ENCODE results near the gene SH2B3. TPM values are rescaled to one million over a fixed set of nuclear protein-coding genes. Genes with fewer than 3 reads are reported as not detected.

Gene SH2B3
- total and polyA plus RNA-seq, 2 experiments from 2014 or later = 8.1 to 59.3 TPM

DNA sequence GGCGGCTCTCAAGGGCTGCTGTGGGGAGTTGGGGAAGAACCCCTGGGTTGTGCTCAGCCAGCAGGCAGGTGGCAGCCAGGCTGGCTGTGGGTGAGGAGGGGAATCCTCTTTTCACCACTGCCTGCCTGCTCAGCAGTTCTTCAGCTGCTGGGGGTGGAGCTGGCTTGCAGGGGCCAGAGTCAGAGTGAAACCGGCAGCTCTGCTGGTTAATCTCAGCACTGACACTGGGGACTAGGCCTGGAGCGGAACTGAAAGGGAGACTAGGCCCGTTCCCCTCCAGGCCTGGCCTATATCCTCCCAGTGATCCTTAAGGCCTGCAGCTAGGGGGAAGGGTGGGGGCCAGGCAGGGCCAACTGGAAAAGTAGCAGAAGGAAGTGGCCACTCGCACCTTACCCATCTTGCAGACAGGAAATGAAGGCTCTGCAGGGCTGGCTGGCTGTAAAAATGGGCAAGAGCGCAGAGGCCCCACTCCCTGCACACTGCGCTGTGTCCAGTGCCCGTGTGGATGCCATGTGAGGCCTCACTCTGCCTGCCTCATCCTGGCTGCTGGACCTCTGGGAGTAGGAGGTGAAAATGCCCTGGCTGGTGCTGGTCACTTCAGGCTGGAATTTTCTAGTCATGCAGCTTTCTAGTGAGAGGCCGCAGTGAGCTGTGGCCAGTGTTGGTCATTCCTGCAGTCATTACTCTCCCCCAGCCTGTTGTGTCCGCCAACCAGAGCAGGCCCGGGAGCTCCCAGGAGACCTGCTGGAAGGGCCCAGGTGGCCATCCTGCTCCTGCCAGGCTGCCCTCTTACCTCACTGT is 39.4 kb downstream of the SH2B3 start (continued):
- TF ChIP-seq, protein P1, sequence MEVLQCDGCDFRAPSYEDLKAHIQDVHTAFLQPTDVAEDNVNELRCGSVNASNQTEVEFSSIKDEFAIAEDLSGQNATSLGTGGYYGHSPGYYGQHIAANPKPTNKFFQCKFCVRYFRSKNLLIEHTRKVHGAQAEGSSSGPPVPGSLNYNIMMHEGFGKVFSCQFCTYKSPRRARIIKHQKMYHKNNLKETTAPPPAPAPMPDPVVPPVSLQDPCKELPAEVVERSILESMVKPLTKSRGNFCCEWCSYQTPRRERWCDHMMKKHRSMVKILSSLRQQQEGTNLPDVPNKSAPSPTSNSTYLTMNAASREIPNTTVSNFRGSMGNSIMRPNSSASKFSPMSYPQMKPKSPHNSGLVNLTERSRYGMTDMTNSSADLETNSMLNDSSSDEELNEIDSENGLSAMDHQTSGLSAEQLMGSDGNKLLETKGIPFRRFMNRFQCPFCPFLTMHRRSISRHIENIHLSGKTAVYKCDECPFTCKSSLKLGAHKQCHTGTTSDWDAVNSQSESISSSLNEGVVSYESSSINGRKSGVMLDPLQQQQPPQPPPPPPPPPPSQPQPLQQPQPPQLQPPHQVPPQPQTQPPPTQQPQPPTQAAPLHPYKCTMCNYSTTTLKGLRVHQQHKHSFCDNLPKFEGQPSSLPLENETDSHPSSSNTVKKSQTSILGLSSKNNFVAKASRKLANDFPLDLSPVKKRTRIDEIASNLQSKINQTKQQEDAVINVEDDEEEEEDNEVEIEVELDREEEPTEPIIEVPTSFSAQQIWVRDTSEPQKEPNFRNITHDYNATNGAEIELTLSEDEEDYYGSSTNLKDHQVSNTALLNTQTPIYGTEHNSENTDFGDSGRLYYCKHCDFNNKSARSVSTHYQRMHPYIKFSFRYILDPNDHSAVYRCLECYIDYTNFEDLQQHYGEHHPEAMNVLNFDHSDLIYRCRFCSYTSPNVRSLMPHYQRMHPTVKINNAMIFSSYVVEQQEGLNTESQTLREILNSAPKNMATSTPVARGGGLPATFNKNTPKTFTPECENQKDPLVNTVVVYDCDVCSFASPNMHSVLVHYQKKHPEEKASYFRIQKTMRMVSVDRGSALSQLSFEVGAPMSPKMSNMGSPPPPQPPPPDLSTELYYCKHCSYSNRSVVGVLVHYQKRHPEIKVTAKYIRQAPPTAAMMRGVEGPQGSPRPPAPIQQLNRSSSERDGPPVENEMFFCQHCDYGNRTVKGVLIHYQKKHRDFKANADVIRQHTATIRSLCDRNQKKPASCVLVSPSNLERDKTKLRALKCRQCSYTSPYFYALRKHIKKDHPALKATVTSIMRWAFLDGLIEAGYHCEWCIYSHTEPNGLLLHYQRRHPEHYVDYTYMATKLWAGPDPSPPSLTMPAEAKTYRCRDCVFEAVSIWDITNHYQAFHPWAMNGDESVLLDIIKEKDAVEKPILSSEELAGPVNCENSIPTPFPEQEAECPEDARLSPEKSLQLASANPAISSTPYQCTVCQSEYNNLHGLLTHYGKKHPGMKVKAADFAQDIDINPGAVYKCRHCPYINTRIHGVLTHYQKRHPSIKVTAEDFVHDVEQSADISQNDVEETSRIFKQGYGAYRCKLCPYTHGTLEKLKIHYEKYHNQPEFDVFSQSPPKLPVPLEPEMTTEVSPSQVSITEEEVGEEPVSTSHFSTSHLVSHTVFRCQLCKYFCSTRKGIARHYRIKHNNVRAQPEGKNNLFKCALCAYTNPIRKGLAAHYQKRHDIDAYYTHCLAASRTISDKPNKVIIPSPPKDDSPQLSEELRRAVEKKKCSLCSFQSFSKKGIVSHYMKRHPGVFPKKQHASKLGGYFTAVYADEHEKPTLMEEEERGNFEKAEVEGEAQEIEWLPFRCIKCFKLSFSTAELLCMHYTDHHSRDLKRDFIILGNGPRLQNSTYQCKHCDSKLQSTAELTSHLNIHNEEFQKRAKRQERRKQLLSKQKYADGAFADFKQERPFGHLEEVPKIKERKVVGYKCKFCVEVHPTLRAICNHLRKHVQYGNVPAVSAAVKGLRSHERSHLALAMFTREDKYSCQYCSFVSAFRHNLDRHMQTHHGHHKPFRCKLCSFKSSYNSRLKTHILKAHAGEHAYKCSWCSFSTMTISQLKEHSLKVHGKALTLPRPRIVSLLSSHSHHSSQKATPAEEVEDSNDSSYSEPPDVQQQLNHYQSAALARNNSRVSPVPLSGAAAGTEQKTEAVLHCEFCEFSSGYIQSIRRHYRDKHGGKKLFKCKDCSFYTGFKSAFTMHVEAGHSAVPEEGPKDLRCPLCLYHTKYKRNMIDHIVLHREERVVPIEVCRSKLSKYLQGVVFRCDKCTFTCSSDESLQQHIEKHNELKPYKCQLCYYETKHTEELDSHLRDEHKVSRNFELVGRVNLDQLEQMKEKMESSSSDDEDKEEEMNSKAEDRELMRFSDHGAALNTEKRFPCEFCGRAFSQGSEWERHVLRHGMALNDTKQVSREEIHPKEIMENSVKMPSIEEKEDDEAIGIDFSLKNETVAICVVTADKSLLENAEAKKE (CRISPR knock-in tag; IDR thresholded peaks at IDR 0.05) = no peak
- TF ChIP-seq, protein P2, sequence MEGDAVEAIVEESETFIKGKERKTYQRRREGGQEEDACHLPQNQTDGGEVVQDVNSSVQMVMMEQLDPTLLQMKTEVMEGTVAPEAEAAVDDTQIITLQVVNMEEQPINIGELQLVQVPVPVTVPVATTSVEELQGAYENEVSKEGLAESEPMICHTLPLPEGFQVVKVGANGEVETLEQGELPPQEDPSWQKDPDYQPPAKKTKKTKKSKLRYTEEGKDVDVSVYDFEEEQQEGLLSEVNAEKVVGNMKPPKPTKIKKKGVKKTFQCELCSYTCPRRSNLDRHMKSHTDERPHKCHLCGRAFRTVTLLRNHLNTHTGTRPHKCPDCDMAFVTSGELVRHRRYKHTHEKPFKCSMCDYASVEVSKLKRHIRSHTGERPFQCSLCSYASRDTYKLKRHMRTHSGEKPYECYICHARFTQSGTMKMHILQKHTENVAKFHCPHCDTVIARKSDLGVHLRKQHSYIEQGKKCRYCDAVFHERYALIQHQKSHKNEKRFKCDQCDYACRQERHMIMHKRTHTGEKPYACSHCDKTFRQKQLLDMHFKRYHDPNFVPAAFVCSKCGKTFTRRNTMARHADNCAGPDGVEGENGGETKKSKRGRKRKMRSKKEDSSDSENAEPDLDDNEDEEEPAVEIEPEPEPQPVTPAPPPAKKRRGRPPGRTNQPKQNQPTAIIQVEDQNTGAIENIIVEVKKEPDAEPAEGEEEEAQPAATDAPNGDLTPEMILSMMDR (conservative IDR thresholded peaks at IDR 0.05; ENCODE audit: low read depth in 2 of 2) = no peak
- TF ChIP-seq STAT1 (IDR thresholded peaks at IDR 0.05; ENCODE audit: unreplicated experiment) (no peak), CREB1 (CRISPR knock-in tag; IDR thresholded peaks at IDR 0.05; ENCODE audit: low read depth) (no peak), JUNB (IDR thresholded peaks at IDR 0.05; ENCODE audit: unreplicated experiment) (no peak), ZNF114 (CRISPR knock-in tag; IDR thresholded peaks at IDR 0.05) (no peak), POLR2AphosphoS5 (IDR thresholded peaks at IDR 0.05; ENCODE audit: low read depth) (no peak; the same call in 1 of the 2 replicates), ZNF331 (CRISPR knock-in tag; IDR thresholded peaks at IDR 0.05; ENCODE audit: low read depth) (no peak), EZH2 (IDR thresholded peaks at IDR 0.05; ENCODE audit: low read depth, unreplicated experiment) (no peak), EZH2phosphoT487 (IDR thresholded peaks at IDR 0.05; ENCODE audit: unreplicated experiment) (no peak)

Data from GM23338 (cell line).